Measurements from ENCODE around the gene SCUBE1. TPM values are rescaled to one million over a fixed set of nuclear protein-coding genes. Genes with fewer than 3 reads are reported as not detected.

SCUBE1 gene
- total RNA-seq, 4 donors from 2014 or later: 33.3 to 109 (median 66.3) TPM

GRCh38 chr22:43159484-43160178, 183.5 kb downstream of the SCUBE1 start:
- Histone ChIP-seq H3K9me3 (no peaks in the 10 kb centered on the region), H3K36me3 (peaks cover 0 to 44% (median 36%) of the 10 kb centered on the region in 4 donors), H3K4me1 (peaks cover 17 to 59% (median 35%) of the 10 kb centered on the region in 4 donors), H3K4me3 (no peak overlapping the region), H3K27me3 (no peaks in the 10 kb centered on the region), H3K27ac (replicated peaks in 1 of 4) (no peak overlapping the region)
- 72% methylated on average over 8 of the region's 18 CpGs for WGBS
- TF ChIP-seq CTCF (IDR thresholded peaks at IDR 0.05) (peak in 1 of 3 experiments; percentile 18), EP300 (IDR thresholded peaks at IDR 0.05) (no peak)
- intact Hi-C loops (cut with DNase I): no loop called here
- no peak for DNase-seq (ENCODE audit: extremely low spot score)

GRCh38 chr22:43158778-43159483, 184.2 kb downstream of the SCUBE1 start:
- peaks cover 16 to 56% (median 35%) of the 10 kb centered on the region in 4 donors for H3K4me1 ChIP-seq
- intact Hi-C loops (cut with DNase I): no loop called here
- DNase-seq (ENCODE audit: extremely low spot score): no peak
- TF ChIP-seq EP300 (IDR thresholded peaks at IDR 0.05): no peak
- no peak for TF ChIP-seq POLR2AphosphoS5 (IDR thresholded peaks at IDR 0.05)
- TF ChIP-seq POLR2A (IDR thresholded peaks at IDR 0.05; ENCODE audit: low read depth): no peak
- TF ChIP-seq CTCF (IDR thresholded peaks at IDR 0.05): no peak
- no peaks in the 10 kb centered on the region for H3K9me3 ChIP-seq
- H3K4me3 ChIP-seq: no peak overlapping the region
- WGBS: 84% methylated on average over 10 of the region's 24 CpGs
- H3K27ac ChIP-seq (replicated peaks in 1 of 4): no peak overlapping the region
- no peaks in the 10 kb centered on the region for H3K27me3 ChIP-seq
- peaks cover 0 to 44% (median 36%) of the 10 kb centered on the region in 4 donors for H3K36me3 ChIP-seq

GRCh38 chr22:43157874-43158546, 185.2 kb downstream of the SCUBE1 start:
- no peak for DNase-seq (ENCODE audit: extremely low spot score)
- Histone ChIP-seq H3K4me3 (no peak overlapping the region), H3K36me3 (peaks cover 0 to 40% (median 32%) of the 10 kb centered on the region in 4 donors), H3K9me3 (no peaks in the 10 kb centered on the region), H3K27ac (replicated peaks in 1 of 4) (no peak overlapping the region), H3K4me1 (peaks cover 9 to 52% (median 33%) of the 10 kb centered on the region in 4 donors), H3K27me3 (no peaks in the 10 kb centered on the region)
- TF ChIP-seq POLR2AphosphoS5 (IDR thresholded peaks at IDR 0.05) (no peak), CTCF (IDR thresholded peaks at IDR 0.05) (no peak), POLR2A (IDR thresholded peaks at IDR 0.05; ENCODE audit: low read depth) (no peak), EP300 (IDR thresholded peaks at IDR 0.05) (no peak)
- intact Hi-C loops (cut with DNase I): no loop called here
- 82% methylated on average over 6 of the region's 9 CpGs for WGBS

GRCh38 chr22:43156413-43156812, 186.8 kb downstream of the SCUBE1 start:
- 85% methylated on average over 12 of the region's 12 CpGs for WGBS
- Histone ChIP-seq H3K9me3 (no peaks in the 10 kb centered on the region), H3K27ac (replicated peaks in 1 of 4) (no peak overlapping the region), H3K27me3 (no peaks in the 10 kb centered on the region), H3K36me3 (peaks cover 0 to 27% (median 17%) of the 10 kb centered on the region in 4 donors), H3K4me3 (no peak overlapping the region), H3K4me1 (peaks cover 15 to 61% (median 43%) of the 10 kb centered on the region in 4 donors)
- TF ChIP-seq CTCF (IDR thresholded peaks at IDR 0.05): no peak
- no peak for TF ChIP-seq POLR2A (IDR thresholded peaks at IDR 0.05; ENCODE audit: low read depth)
- TF ChIP-seq POLR2AphosphoS5 (IDR thresholded peaks at IDR 0.05): no peak
- TF ChIP-seq EP300 (IDR thresholded peaks at IDR 0.05): no peak
- no peak for DNase-seq (ENCODE audit: extremely low spot score)
- intact Hi-C loops (cut with DNase I): no loop called here
